Measurements from ENCODE around the gene MUC5AC. TPM values are rescaled to one million over a fixed set of nuclear protein-coding genes. Genes with fewer than 3 reads are reported as not detected.

The MUC5AC gene
- total and polyA plus RNA-seq, 2 of the 13 experiments (the other 11 are each of a cell fraction or from before 2014, with no cell fraction given) = under 0.01 TPM; not detected in 1

GRCh38 chr11:1153951-1154493 lies 3.7 kb upstream of the MUC5AC start (continued):
- TF ChIP-seq CSRNP1 (CRISPR knock-in tag; IDR thresholded peaks at IDR 0.05) (no peak), HNRNPL (IDR thresholded peaks at IDR 0.05; ENCODE audit: low read depth, low read length) (peak; percentile 93), ZBTB7B (CRISPR knock-in tag; IDR thresholded peaks at IDR 0.05) (peak; percentile 53; the same call in 1 of the 2 replicates), ZNF331 (CRISPR knock-in tag; IDR thresholded peaks at IDR 0.05) (no peak), HDAC1 (CRISPR knock-in tag; IDR thresholded peaks at IDR 0.05) (peak; percentile 62), NR2F1 (CRISPR knock-in tag; IDR thresholded peaks at IDR 0.05) (peak; percentile 58 to 75; a peak in 3 of 4 replicates), SAP130 (CRISPR knock-in tag; IDR thresholded peaks at IDR 0.05; ENCODE audit: low read depth) (peak; percentile 44; the same call in 1 of the 2 replicates), DPF2 (CRISPR knock-in tag; IDR thresholded peaks at IDR 0.05; ENCODE audit: borderline replicate concordance, low read depth) (peak; percentile 65; the same call in 1 of the 2 replicates), MAZ (IDR thresholded peaks at IDR 0.05; ENCODE audit: borderline replicate concordance, low read depth, low read length) (0 out of 2 replicates have a peak, but pooled peaks have one; percentile 40), MAZ (CRISPR knock-in tag; IDR thresholded peaks at IDR 0.05; ENCODE audit: low read depth) (no peak), MIER3 (CRISPR knock-in tag; IDR thresholded peaks at IDR 0.05; ENCODE audit: borderline replicate concordance) (peak; percentile 29; the same call in 1 of the 2 replicates), NR2F6 (IDR thresholded peaks at IDR 0.05) (peak; percentile 52), NR2F6 (CRISPR knock-in tag; IDR thresholded peaks at IDR 0.05) (peak; percentile 55; the same call in 1 of the 2 replicates), NFYC (CRISPR knock-in tag; IDR thresholded peaks at IDR 0.05) (no peak), NFKBIZ (CRISPR knock-in tag; IDR thresholded peaks at IDR 0.05) (no peak), MXI1 (IDR thresholded peaks at IDR 0.05; ENCODE audit: borderline replicate concordance, low read depth, low read length) (no peak; the same call in 2 of the 3 replicates), CREB1 (IDR thresholded peaks at IDR 0.05) (no peak), CREB1 (CRISPR knock-in tag; IDR thresholded peaks at IDR 0.05) (no peak), FOSL1 (CRISPR knock-in tag; IDR thresholded peaks at IDR 0.05; ENCODE audit: borderline replicate concordance) (peak; percentile 82), ZNF784 (CRISPR knock-in tag; IDR thresholded peaks at IDR 0.05; ENCODE audit: borderline replicate concordance) (no peak)
- TF ChIP-seq, protein P1, sequence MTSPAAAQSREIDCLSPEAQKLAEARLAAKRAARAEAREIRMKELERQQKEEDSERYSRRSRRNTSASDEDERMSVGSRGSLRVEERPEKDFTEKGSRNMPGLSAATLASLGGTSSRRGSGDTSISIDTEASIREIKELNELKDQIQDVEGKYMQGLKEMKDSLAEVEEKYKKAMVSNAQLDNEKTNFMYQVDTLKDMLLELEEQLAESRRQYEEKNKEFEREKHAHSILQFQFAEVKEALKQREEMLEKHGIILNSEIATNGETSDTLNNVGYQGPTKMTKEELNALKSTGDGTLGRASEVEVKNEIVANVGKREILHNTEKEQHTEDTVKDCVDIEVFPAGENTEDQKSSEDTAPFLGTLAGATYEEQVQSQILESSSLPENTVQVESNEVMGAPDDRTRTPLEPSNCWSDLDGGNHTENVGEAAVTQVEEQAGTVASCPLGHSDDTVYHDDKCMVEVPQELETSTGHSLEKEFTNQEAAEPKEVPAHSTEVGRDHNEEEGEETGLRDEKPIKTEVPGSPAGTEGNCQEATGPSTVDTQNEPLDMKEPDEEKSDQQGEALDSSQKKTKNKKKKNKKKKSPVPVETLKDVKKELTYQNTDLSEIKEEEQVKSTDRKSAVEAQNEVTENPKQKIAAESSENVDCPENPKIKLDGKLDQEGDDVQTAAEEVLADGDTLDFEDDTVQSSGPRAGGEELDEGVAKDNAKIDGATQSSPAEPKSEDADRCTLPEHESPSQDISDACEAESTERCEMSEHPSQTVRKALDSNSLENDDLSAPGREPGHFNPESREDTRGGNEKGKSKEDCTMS (CRISPR knock-in tag; conservative IDR thresholded peaks at IDR 0.05) = no peak
- TF ChIP-seq, protein P2, sequence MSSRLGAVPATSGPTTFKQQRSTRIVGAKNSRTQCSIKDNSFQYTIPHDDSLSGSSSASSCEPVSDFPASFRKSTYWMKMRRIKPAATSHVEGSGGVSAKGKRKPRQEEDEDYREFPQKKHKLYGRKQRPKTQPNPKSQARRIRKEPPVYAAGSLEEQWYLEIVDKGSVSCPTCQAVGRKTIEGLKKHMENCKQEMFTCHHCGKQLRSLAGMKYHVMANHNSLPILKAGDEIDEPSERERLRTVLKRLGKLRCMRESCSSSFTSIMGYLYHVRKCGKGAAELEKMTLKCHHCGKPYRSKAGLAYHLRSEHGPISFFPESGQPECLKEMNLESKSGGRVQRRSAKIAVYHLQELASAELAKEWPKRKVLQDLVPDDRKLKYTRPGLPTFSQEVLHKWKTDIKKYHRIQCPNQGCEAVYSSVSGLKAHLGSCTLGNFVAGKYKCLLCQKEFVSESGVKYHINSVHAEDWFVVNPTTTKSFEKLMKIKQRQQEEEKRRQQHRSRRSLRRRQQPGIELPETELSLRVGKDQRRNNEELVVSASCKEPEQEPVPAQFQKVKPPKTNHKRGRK (CRISPR knock-in tag; IDR thresholded peaks at IDR 0.05) = no peak
- TF ChIP-seq, protein P3, sequence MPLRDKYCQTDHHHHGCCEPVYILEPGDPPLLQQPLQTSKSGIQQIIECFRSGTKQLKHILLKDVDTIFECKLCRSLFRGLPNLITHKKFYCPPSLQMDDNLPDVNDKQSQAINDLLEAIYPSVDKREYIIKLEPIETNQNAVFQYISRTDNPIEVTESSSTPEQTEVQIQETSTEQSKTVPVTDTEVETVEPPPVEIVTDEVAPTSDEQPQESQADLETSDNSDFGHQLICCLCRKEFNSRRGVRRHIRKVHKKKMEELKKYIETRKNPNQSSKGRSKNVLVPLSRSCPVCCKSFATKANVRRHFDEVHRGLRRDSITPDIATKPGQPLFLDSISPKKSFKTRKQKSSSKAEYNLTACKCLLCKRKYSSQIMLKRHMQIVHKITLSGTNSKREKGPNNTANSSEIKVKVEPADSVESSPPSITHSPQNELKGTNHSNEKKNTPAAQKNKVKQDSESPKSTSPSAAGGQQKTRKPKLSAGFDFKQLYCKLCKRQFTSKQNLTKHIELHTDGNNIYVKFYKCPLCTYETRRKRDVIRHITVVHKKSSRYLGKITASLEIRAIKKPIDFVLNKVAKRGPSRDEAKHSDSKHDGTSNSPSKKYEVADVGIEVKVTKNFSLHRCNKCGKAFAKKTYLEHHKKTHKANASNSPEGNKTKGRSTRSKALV (CRISPR knock-in tag; IDR thresholded peaks at IDR 0.05) = no peak

Measured in HepG2 (cell line).